Activated naive CD4-positive, alpha-beta T cell (primary cell): Measurements from ENCODE around the gene CIAO1.
"Not testable (repeated sequence)": the region's sequence is repeated elsewhere in the genome, so short reads cannot be mapped to it uniquely, and the experiment has no call there.

Experiments
- DNase-seq, 4 experiments: peaks; one replicate each; lab custom pipeline; 2025; lab: John Stamatoyannopoulos, UW

Gene CIAO1

GRCh38 chr2:96265840-96266679 is at the start of gene CIAO1, which contains the start of gene TMEM127:
Gene CIAO1 (plus strand): TSS chr2:96266225. CDS start chr2:96266351, 126 bp downstream.
Gene TMEM127 (minus strand): TSS chr2:96265997. CDS start chr2:96265381, 616 bp downstream.
- peak; percentile 94 to 97 (median 96) for DNase-seq

- DNase-seq, result no peak
Measured at GRCh38 chr2:96218508-96219131, 47.4 kb upstream of the CIAO1 start.

- DNase-seq, result not testable (repeated sequence)
Measured at GRCh38 chr2:96219959-96220358, 46.1 kb upstream of the CIAO1 start.

- not testable (repeated sequence) for DNase-seq
Measured at GRCh38 chr2:96221106-96221505, 44.9 kb upstream of the CIAO1 start.

GRCh38 chr2:96225016-96225533 is 41.0 kb upstream of the CIAO1 start:
- no peak for DNase-seq

- DNase-seq, result no peak
Measured at GRCh38 chr2:96231316-96231715, 34.7 kb upstream of the CIAO1 start.

GRCh38 chr2:96233436-96233835 is 32.6 kb upstream of the CIAO1 start:
- no peak for DNase-seq

- DNase-seq, result no peak
Measured at GRCh38 chr2:96233880-96234316, 32.1 kb upstream of the CIAO1 start.

- DNase-seq, result no peak
Measured at GRCh38 chr2:96236882-96237281, 29.1 kb upstream of the CIAO1 start.

GRCh38 chr2:96238266-96238665 is 27.8 kb upstream of the CIAO1 start:
- DNase-seq, result no peak

- no peak for DNase-seq
Measured at GRCh38 chr2:96239091-96239490, 26.9 kb upstream of the CIAO1 start.

GRCh38 chr2:96239745-96240264 is 26.2 kb upstream of the CIAO1 start:
- DNase-seq, result no peak

- DNase-seq, result no peak
Measured at GRCh38 chr2:96240341-96241038, 25.5 kb upstream of the CIAO1 start.

GRCh38 chr2:96241227-96241626 is 24.8 kb upstream of the CIAO1 start:
- DNase-seq, result no peak

GRCh38 chr2:96241900-96242611 is 24.0 kb upstream of the CIAO1 start:
- peak in 2 of 4 experiments; percentile 6 to 9 for DNase-seq

- DNase-seq, result no peak
Measured at GRCh38 chr2:96243843-96244242, 22.2 kb upstream of the CIAO1 start.

GRCh38 chr2:96245609-96246390 is 20.2 kb upstream of the CIAO1 start:
- no peak for DNase-seq

GRCh38 chr2:96247009-96247408 is 19.0 kb upstream of the CIAO1 start:
- DNase-seq, result no peak

GRCh38 chr2:96247896-96248295 is 18.1 kb upstream of the CIAO1 start:
- DNase-seq, result no peak

- DNase-seq, result no peak
Measured at GRCh38 chr2:96248624-96249023, 17.4 kb upstream of the CIAO1 start.

GRCh38 chr2:96249654-96250053 is 16.4 kb upstream of the CIAO1 start:
- no peak for DNase-seq
